HPDE6-E6E7 (cell line): Measurements from ENCODE around the gene SEL1L3.
"Not testable (repeated sequence)": the region's sequence is repeated elsewhere in the genome, so short reads cannot be mapped to it uniquely, and the experiment has no call there.

Experiments used
- DNase-seq: peaks from one replicate; pipeline ENCODE4 v3.0.0; 2011; ENCODE audit warnings: missing footprints; ENCODE audit errors: extremely low spot score

SEL1L3 gene

DNA sequence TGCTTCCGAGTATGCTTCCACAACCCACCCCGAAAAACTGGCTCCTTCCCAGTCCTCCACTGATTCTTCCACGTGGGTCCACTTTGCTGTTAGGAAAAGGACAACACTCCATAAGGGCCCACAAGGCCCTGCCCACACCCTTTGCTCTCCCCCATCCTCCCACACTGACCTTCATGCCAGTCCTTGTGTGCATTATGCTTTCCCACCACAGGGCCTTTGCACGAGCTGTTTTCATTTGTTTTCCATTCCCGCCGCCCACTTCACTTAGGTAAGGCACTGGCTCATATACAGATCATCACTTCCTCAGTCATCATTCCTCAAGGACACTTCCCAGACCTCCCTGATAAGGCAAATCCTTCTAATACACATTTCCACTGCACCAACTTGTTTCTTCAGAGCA lies 16.8 kb upstream of the SEL1L3 start:
- no peak for DNase-seq

DNA sequence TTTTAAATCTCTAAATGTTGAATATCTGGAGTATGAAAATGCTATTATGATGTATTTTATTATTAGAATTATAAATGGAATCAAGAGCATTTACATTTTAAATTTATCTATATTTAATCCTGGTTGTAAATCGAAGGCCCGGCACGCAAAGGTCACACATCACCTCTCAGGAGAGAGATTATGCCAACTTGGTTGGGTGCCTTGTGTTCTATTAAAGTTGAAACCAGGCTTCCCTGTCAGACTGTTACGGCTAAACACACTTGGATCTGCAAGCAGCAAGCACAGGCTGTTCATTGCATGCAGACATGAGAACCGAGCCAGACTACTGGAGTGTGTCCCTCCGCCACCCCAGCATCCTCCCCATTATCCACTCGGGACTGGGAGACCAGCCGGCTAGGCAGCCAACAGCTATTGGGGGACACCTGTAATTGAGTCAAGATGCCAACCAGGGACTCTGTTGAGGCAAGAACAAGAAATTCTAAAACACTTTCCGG lies 16.4 kb upstream of the SEL1L3 start:
- no peak for DNase-seq

GRCh38 chr4:25878676-25879075 lies 15.9 kb upstream of the SEL1L3 start:
- DNase-seq: no peak

DNA sequence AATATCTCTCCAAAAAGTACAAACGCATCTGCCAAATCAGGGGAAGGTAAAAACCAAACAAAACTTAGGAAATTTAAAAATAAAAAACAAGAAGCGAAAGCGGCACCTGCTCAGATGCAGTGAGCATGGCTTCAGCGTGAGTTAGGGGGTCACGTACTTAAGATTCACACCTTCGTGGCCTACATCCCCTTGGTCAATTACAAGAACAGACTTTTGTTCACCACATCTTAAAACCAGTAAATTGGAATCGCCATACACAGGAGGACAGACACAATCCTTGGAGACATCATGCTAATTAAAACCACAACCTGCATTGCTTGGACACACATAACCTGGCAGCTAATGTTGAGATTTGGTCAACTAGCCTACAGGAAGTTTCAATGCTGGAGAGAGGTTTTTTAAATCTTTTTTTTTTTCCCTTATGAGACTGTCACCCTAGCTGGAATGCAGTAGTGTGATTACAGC lies 12.5 kb upstream of the SEL1L3 start:
- DNase-seq: no peak

DNA sequence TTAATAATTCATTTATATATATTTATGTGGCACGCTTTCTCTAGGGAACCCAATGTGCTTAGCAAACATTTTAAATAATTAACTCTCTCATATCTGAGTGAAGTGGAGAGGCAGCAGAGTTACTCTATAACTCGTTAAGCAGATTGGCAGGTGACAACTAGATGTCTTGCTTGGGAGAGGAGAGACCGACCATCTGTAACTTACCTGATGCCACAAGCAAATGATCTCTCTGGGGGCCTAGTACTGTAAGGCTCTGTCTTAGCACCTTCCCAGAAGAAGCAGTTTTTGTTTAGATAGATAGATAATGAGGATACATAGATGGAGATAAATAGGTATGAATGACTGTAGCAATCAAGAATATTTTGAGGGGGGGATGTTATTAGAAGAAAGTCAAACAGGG lies 11.9 kb upstream of the SEL1L3 start:
- DNase-seq: no peak

- DNase-seq: no peak
These were observed 10.9 kb upstream of the SEL1L3 start for GRCh38 chr4:25873632-25874129.

DNA sequence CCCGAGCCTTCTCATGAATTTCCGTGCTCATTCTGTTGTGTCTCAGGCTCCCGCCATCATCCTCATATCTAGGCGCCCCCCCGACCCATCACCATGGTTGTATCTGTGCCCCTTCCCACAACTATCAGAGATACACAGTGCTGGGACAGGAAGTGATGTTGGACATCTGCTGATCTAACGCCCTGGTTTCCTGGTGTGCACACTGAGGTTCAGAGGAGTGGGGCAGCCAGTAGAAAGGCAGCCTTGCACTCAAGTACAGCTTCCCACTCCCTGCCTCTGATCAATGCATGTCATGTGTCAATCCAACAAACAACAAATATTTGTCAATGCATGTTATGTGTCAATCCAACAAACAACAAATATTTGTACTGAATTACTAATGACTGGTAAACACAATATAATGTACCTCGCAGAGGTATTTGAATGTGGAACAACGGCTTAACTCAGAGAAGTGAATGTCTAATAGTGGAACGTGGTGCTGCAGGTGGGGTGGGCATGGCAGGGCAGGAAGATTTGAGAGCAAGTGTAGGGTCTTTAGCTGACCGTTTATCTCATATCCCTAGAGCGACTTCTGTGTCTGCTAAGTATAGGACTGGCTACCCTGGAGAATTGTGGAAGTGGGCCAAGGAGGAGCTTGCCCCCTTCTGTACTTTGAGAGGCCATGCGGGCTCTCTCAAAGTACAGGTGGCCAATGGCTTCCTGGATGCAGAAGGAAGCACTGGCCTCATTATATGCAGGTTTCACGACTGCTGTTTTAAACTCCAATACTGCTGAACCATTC lies 10.3 kb upstream of the SEL1L3 start:
- no peak for DNase-seq

DNA sequence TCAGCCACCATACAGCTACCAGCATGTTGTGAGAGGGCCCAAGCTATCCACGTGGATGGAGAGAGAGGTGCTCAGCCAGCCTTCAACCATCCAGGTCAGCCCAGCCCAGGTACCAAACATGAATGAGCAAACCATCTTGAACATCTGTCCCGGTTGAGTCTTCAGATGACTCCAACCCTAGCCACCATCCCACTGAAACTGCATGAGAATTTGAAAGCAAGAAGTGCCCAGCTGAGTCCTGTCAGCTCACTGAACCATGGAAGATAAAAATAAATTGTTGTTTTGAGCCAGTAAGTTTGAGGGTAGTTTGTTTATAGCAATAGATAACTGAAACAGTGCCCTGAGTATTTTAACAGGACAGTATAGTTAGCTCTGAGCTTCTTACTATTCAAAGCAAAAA lies 7.3 kb upstream of the SEL1L3 start:
- no peak for DNase-seq

GRCh38 chr4:25867781-25868294 lies 5.0 kb upstream of the SEL1L3 start:
- DNase-seq: no peak

GRCh38 chr4:25866401-25866800 lies 3.6 kb upstream of the SEL1L3 start:
- not testable (repeated sequence) for DNase-seq

GRCh38 chr4:25865586-25865985 lies 2.8 kb upstream of the SEL1L3 start:
- DNase-seq: peak; percentile 99

DNA sequence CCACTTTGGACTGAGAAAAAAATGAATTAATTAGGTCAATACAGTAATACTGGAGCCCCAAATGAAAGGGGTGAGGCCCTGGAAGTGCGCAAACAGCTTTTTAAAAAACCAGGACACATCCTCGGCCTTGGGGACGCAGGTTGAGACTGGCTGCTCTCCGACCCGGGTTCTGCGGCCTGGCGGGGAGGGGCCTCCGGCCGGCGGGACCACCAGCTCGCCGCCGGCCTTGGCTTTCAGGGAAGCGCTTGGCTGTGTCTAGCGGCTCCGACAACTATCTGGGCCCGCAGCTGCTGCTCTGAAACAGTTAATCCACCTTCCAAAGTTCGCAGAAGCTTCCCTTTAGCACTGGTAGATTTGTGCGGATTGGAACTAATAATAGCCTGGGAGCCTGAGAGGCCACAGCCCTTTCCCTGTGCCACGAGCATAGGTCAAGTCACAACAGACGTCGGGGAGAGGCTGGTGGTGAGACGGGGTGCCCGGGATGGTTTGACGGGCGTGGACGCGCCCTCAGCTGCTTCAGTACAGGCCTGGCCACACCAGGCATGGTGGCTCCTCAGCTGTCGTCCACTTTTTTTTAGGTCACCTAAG lies 1.1 kb upstream of the SEL1L3 start:
- DNase-seq: no peak

DNA sequence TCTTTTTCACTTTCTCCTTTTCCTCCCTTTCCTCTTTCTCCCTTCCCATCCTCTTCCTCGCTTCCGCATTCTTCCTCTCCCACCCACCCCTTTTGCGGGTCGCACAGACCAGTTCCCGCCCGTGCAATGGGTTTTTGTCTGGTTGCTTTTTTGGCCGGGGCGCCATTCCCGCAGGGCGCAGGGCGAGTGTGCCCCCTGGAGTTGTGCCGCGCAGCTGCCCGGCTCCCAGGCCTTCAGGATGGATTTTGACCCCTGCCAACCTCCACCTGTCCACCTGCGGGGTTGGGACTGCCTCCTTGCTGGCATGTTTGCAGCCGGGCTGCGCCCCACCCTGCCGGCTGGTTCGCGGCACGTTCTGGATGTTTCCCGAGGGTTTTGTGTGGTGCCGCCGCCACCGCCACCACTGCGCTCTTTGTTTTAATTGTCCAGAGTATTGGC lies 578 bp upstream of the SEL1L3 start:
- DNase-seq: no peak

DNA sequence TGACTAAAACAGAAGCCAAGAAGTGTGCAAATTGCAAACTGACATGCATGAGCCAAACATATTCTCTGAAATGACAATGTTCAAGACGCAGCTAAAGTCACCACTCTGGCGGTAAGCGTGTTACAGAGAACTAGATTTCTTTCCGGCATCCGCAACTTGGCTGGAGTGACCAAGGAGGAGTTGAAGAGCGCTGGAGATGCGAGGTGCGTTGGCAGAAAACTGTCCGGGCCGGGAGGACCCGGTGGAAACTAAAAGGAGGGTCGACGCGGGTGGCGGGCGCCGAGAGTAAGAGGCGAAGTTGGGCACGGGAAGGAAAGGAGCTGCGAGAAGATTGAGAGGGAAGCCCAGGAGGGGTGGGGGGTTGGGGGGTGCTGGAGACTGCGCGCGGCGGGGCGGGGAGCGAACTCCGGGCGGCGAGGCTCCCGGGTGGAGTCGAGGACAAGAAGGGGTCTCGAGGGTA lies 807 bp downstream of the SEL1L3 start:
- no peak for DNase-seq

- no peak for DNase-seq
These were observed 1.4 kb downstream of the SEL1L3 start for GRCh38 chr4:25861280-25861950.

- DNase-seq: no peak
These were observed 2.1 kb downstream of the SEL1L3 start for GRCh38 chr4:25860586-25861279.

DNA sequence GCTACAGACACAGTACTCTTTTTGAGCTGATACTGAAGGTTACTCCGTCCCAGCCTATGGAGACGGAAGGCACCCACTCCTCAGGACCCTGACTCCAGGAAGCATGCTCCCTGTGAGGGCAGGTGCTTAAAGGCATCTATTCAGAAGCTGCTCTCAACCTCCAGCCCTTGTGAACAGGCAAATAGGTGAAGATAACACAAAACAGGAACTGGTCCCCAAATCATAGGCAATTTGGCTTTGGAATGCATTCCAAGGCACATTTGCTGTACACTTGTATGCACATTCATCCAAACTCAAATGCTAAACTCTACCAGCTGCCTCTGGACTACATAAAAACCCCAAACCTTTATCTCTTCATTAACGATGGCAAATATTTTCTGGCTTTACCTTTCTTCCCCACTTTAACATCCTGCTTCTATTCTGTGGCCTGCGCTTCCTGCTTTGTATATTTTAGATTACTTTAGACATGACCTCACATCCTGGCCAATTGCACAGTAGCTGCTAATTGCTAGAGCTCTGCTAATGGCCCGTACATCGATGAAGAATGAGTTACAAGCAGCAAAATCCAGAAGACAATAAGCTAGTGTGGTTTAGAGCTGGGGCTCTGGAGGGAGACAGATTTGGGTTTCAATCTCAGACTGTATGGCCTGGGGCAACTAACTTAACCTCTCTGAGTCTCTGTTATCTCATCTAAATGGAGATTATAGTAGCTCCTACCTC lies 3.2 kb downstream of the SEL1L3 start:
- DNase-seq: no peak

GRCh38 chr4:25857851-25858400 lies 4.9 kb downstream of the SEL1L3 start:
- no peak for DNase-seq

DNA sequence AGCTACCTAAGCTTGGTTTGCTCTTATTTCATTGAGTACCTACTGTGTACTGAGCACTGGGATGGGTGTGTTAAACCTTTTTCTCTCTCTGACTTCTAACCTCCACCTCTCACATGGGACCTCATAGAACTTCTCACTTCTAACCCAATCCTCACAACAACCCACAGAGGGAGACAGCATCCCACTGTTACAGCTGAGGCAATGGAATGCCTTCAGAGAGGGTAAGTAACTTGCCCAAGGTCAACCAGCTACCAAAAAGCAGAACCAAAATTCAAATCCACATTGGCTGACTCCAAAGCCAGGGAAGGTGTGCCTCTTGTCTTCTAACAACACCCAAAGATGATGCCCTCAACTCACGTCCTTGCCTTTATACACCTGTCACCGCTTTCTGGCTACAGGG lies 5.4 kb downstream of the SEL1L3 start:
- DNase-seq: no peak

- no peak for DNase-seq
These were observed 6.0 kb downstream of the SEL1L3 start for GRCh38 chr4:25856756-25857155.

GRCh38 chr4:25852103-25852502 lies 10.7 kb downstream of the SEL1L3 start:
- DNase-seq: no peak
